Spleen (tissue), 7 donors: Measurements from ENCODE around the gene ZNF771.

Source experiments
- POLR2A ChIP-seq, 3 donors: fragments of 450-650 bp; IDR thresholded peaks; one replicate each; pipeline ENCODE4 v1.5.1; 2017; ENCODE audit warnings: antibody characterized with exemption in 3 of 3, mild to moderate bottlenecking in 1 of 3
- POLR2AphosphoS5 ChIP-seq, 3 donors: sonication (generic); formaldehyde crosslinking; IDR thresholded peaks; one replicate each; pipeline ENCODE4 v1.5.1; 2017; ENCODE audit warnings: antibody characterized with exemption in 3 of 3
- TF ChIP-seq, protein P1 (sequence below), 11 experiments: fragments of 200-600 bp in 7 of 11; fragments of 450-650 bp in 4 of 11; sonication (generic) in 4 of 11; IDR thresholded peaks in 8 of 11; conservative IDR thresholded peaks in 3 of 11; 1 replicate in 7 of 11; 2 replicates in 4 of 11; pipeline versions ENCODE4 v1.4.0 to v1.8.0; 2016 to 2021; ENCODE audit warnings: antibody characterized with exemption in 11 of 11, inconsistent platforms in 4 of 11, mild to moderate bottlenecking in 1 of 11
- donor health status: DM: no; HTN: no; CAD: no; lungs with moderate emphysema.
- donor health status: DM: no; HTN: no; CAD: no.
- donor health status: DM: no; HTN: no; CAD: no.

DNA sequence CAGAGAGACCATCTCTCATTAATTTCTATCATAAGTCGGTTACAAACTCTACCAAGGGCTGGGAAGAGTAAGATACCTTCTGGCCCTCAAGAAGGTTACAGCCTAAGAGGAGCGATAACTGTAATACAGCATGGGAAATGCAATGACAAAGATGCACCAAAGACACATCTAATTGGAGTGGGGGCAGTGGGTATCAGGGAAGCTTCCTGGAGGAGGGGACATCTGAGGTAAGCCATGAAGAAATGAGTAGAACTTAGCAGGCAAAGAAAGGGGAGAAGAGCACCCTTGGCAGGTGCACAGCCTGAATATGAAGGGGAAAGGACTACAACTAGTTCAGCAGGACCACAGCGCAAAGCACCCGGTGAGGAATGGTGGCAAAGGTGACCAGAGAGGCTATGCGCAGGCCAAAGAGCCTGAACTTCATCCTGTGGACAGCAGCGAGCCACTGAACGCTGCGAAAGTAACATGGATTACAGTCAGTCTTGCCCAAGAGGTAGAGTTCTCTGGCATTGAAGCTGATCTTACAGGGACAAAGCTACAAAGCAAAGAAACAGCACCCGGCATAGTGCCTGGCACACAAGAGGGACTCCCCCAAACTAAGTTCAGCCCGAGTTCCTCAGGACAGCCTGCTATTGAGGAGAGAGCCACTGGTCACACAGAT, 39.9 kb upstream of the ZNF771 start:
- TF ChIP-seq, protein P1, sequence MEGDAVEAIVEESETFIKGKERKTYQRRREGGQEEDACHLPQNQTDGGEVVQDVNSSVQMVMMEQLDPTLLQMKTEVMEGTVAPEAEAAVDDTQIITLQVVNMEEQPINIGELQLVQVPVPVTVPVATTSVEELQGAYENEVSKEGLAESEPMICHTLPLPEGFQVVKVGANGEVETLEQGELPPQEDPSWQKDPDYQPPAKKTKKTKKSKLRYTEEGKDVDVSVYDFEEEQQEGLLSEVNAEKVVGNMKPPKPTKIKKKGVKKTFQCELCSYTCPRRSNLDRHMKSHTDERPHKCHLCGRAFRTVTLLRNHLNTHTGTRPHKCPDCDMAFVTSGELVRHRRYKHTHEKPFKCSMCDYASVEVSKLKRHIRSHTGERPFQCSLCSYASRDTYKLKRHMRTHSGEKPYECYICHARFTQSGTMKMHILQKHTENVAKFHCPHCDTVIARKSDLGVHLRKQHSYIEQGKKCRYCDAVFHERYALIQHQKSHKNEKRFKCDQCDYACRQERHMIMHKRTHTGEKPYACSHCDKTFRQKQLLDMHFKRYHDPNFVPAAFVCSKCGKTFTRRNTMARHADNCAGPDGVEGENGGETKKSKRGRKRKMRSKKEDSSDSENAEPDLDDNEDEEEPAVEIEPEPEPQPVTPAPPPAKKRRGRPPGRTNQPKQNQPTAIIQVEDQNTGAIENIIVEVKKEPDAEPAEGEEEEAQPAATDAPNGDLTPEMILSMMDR (IDR thresholded peaks at IDR 0.05 in 8 of 11, conservative IDR thresholded peaks at IDR 0.05 in 3 of 11): no peak
- no peak for TF ChIP-seq POLR2A (IDR thresholded peaks at IDR 0.05)
- TF ChIP-seq POLR2AphosphoS5 (IDR thresholded peaks at IDR 0.05): no peak
